ENCODE data around the gene ILF3.

Gene ILF3

DNA sequence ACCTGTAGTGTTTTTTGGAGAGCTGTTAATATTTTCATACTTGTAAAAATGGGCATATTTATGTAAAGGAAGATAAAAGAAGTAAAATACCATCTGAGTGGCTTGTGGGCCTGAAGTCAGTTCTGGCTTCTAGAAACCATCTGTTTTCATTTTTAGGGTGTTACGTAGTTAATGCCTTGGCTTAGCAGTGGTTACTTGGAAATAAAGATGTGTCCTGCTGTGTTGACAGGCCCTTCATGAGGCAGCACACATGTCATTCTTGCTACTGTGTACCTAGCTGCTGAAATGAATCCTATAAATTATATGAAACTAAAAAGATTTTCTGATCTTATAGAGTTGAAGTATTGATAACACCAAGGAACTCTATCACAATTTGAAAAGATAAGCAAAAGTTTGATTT, 16.0 kb downstream of the ILF3 start:
- TF ChIP-seq TAF1 (IDR thresholded peaks at IDR 0.05; ENCODE audit: low read depth) = no peak
- TF ChIP-seq EGR1 (IDR thresholded peaks at IDR 0.05) = no peak
- TF ChIP-seq YY1 (IDR thresholded peaks at IDR 0.05; ENCODE audit: low read depth) = no peak
- no peak for TF ChIP-seq RAD21 (IDR thresholded peaks at IDR 0.05; ENCODE audit: low read depth)
- no peak for TF ChIP-seq NFIC (IDR thresholded peaks at IDR 0.05)

DNA sequence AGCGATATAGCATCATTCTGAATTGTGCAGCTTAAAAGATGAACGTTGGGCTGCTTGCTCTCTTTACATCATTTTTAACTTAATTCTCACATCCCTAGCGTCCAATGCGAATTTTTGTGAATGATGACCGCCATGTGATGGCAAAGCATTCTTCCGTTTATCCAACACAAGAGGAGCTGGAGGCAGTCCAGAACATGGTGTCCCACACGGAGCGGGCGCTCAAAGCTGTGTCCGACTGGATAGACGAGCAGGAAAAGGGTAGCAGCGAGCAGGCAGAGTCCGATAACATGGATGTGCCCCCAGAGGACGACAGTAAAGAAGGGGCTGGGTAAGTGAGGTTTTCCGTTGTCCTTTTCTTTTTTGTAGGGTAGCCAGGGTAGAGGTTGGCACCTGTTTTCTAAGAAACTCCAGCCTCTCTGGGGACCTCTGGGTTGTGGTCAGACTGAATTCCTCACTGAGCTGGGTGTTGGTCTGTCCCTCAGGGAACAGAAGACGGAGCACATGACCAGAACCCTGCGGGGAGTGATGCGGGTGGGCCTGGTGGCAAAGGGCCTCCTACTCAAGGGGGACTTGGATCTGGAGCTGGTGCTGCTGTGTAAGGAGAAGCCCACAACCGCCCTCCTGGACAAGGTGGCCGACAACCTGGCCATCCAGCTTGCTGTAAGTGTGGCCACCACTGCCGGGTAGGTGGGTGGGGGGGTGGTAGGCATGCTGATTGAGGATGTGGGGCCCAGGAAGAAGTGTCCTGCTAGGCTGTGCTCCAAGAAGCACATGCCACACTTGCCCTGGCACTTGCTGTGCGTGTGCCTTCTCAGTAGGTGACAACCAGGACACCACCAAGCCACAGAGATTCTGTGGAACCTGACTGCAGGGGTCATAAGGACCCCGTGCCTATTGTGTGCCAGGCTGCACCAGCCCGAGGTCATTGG, 17.0 kb downstream of the ILF3 start:
- TF ChIP-seq TEAD4 (IDR thresholded peaks at IDR 0.05) (no peak), RAD21 (IDR thresholded peaks at IDR 0.05; ENCODE audit: low read depth) (no peak)

- no peak for TF ChIP-seq EP300 (IDR thresholded peaks at IDR 0.05; ENCODE audit: borderline replicate concordance)
- TF ChIP-seq TCF12 (IDR thresholded peaks at IDR 0.05; ENCODE audit: low read depth) = no peak
- TF ChIP-seq CEBPB (IDR thresholded peaks at IDR 0.05) = no peak
- no peak for TF ChIP-seq TEAD4 (IDR thresholded peaks at IDR 0.05)
- no peak for TF ChIP-seq EGR1 (IDR thresholded peaks at IDR 0.05)
- TF ChIP-seq, protein P1, sequence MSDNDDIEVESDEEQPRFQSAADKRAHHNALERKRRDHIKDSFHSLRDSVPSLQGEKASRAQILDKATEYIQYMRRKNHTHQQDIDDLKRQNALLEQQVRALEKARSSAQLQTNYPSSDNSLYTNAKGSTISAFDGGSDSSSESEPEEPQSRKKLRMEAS (IDR thresholded peaks at IDR 0.05) = no peak
- no peak for TF ChIP-seq TAF1 (IDR thresholded peaks at IDR 0.05; ENCODE audit: low read depth)
- no peak for TF ChIP-seq ZBTB7A (IDR thresholded peaks at IDR 0.05; ENCODE audit: low read depth)
- no peak for TF ChIP-seq YY1 (IDR thresholded peaks at IDR 0.05; ENCODE audit: low read depth)
- no peak for TF ChIP-seq NFIC (IDR thresholded peaks at IDR 0.05)
- no peak for TF ChIP-seq USF1 (IDR thresholded peaks at IDR 0.05)
- TF ChIP-seq RAD21 (IDR thresholded peaks at IDR 0.05; ENCODE audit: low read depth) = no peak
Observed at GRCh38 chr19:10677751-10678150, 23.6 kb downstream of the ILF3 start.

DNA sequence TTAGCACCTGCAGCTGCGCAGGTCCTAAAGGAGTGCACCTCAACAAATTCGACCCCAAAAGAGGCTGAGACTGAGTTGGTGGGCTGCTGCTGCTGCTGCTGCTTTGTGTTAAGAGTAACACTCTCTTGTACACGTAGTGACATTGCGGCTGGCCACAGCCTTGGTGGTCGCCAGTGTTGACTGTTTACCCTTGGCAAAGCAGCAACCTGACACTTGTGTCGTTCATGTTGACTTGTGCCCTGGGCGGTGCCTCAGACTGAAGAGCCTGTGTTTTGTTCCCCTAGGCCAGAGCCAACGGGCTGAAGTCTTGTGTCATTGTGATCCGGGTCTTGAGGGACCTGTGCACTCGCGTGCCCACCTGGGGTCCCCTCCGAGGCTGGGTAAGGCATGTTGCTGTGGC, 24.7 kb downstream of the ILF3 start:
- TF ChIP-seq NFIC (IDR thresholded peaks at IDR 0.05) = no peak
- no peak for TF ChIP-seq CREB1 (IDR thresholded peaks at IDR 0.05; ENCODE audit: low read depth)
- TF ChIP-seq RAD21 (IDR thresholded peaks at IDR 0.05; ENCODE audit: low read depth) = no peak
- no peak for TF ChIP-seq CEBPB (IDR thresholded peaks at IDR 0.05)
- TF ChIP-seq, protein P1 (IDR thresholded peaks at IDR 0.05) = no peak
- TF ChIP-seq, protein P2, sequence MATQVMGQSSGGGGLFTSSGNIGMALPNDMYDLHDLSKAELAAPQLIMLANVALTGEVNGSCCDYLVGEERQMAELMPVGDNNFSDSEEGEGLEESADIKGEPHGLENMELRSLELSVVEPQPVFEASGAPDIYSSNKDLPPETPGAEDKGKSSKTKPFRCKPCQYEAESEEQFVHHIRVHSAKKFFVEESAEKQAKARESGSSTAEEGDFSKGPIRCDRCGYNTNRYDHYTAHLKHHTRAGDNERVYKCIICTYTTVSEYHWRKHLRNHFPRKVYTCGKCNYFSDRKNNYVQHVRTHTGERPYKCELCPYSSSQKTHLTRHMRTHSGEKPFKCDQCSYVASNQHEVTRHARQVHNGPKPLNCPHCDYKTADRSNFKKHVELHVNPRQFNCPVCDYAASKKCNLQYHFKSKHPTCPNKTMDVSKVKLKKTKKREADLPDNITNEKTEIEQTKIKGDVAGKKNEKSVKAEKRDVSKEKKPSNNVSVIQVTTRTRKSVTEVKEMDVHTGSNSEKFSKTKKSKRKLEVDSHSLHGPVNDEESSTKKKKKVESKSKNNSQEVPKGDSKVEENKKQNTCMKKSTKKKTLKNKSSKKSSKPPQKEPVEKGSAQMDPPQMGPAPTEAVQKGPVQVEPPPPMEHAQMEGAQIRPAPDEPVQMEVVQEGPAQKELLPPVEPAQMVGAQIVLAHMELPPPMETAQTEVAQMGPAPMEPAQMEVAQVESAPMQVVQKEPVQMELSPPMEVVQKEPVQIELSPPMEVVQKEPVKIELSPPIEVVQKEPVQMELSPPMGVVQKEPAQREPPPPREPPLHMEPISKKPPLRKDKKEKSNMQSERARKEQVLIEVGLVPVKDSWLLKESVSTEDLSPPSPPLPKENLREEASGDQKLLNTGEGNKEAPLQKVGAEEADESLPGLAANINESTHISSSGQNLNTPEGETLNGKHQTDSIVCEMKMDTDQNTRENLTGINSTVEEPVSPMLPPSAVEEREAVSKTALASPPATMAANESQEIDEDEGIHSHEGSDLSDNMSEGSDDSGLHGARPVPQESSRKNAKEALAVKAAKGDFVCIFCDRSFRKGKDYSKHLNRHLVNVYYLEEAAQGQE (IDR thresholded peaks at IDR 0.05; ENCODE audit: low read depth) = no peak
- no peak for TF ChIP-seq TEAD4 (IDR thresholded peaks at IDR 0.05)
- no peak for TF ChIP-seq ZBTB7A (IDR thresholded peaks at IDR 0.05; ENCODE audit: low read depth)
- TF ChIP-seq EP300 (IDR thresholded peaks at IDR 0.05; ENCODE audit: borderline replicate concordance) = no peak
- no peak for TF ChIP-seq TCF12 (IDR thresholded peaks at IDR 0.05; ENCODE audit: low read depth)
- no peak for TF ChIP-seq FOXM1 (IDR thresholded peaks at IDR 0.05; ENCODE audit: borderline replicate concordance, low read depth)
- no peak for TF ChIP-seq USF1 (IDR thresholded peaks at IDR 0.05)

- no peak for TF ChIP-seq ZBTB7A (IDR thresholded peaks at IDR 0.05; ENCODE audit: low read depth)
- no peak for TF ChIP-seq TAF1 (IDR thresholded peaks at IDR 0.05; ENCODE audit: low read depth)
- no peak for TF ChIP-seq NFIC (IDR thresholded peaks at IDR 0.05)
- no peak for TF ChIP-seq TCF12 (IDR thresholded peaks at IDR 0.05; ENCODE audit: low read depth)
- TF ChIP-seq CREB1 (IDR thresholded peaks at IDR 0.05; ENCODE audit: low read depth) = no peak
- no peak for TF ChIP-seq RAD21 (IDR thresholded peaks at IDR 0.05; ENCODE audit: low read depth)
- TF ChIP-seq, protein P1 (IDR thresholded peaks at IDR 0.05) = no peak
- no peak for TF ChIP-seq CEBPB (IDR thresholded peaks at IDR 0.05)
- no peak for TF ChIP-seq FOXM1 (IDR thresholded peaks at IDR 0.05; ENCODE audit: borderline replicate concordance, low read depth)
- TF ChIP-seq EGR1 (IDR thresholded peaks at IDR 0.05) = no peak
- TF ChIP-seq, protein P2 (IDR thresholded peaks at IDR 0.05; ENCODE audit: low read depth) = no peak
Observed at GRCh38 chr19:10679743-10680142, 25.6 kb downstream of the ILF3 start.

Measured in Ishikawa (cell line).